CD4-positive, alpha-beta T cell treated with Interleukin-1 beta for 1 hour (primary cell): Measurements from ENCODE around the gene LRRC8D.

Experiments
- DNase-seq, 2 donors: peaks; one replicate each; pipeline ENCODE4 v3.0.0-alpha.2; 2020 to 2022

Gene LRRC8D

DNA sequence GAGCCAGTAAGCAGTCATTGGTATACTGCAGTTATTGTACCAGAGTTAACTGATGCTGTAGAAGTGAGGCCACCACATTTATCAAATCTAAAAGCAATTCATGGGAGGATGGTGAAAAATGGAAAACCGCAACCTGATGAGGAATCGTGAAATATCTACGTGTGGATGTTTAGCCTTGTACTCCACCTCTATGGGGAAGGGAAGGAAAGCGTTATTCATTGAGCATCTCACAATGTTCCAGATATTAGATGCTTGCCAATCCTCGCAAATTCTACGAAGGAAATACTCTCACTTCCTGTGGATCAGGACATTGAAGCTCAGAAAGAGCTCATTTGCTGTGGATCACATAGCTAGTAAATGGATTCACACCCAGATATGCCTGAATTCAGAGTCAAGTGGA lies 77.3 kb downstream of the LRRC8D start:
- DNase-seq = no peak

DNA sequence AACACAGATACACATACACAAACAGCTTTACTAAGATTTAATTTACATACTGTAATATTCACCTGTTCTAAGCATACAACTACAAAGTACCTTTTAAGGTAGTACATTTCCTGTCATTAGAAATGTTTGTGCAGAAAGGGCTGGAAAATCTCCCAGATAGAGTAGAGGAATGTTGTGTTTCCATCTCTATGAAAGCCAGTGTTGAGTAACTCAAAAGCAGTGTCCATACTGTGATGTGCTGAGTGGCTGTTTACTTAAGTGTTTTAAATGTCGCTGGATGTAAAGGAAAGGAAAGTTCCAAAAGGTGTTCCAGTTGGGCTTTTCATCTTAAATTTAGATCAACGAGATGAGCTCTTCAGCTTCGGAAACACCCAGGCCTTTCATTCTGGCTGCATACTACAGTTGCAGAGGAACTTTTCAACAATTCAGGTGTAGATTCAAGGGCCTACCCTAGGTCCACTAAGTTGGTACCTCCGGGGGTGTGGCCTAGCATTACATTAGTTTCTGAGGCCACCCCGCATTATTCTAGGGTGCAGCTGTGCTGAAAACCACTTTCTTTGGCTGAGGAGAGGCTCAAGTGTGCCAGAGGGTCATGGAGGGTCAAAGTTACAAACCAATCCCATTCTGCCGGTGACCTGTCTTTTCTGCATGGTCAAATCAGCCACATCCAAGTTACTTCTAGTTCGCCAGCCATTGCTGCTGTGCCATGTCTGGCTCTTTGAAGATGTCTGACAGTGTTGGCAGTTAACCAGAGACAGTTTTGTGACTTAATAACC lies 78.1 kb downstream of the LRRC8D start:
- DNase-seq = no peak

DNA sequence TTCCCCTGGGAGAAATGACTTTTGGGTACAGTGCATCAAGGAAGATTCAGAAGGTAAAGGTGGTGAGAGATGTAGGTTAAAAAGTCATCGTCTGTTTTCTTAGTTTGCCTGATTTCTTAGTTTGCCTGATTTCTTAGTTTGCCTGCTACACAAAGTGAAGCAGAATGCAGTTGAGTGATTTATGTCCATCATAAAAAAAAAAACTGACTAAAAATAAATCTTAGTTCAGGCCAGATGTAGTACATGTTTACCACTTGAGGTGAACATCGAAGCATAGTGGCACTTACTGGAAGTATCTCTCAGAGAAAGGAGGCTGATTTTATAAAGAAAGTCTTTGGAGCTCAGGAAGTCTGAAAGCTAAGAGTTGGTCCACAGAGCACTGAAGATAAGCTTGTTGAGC lies 79.5 kb downstream of the LRRC8D start:
- DNase-seq = no peak

DNA sequence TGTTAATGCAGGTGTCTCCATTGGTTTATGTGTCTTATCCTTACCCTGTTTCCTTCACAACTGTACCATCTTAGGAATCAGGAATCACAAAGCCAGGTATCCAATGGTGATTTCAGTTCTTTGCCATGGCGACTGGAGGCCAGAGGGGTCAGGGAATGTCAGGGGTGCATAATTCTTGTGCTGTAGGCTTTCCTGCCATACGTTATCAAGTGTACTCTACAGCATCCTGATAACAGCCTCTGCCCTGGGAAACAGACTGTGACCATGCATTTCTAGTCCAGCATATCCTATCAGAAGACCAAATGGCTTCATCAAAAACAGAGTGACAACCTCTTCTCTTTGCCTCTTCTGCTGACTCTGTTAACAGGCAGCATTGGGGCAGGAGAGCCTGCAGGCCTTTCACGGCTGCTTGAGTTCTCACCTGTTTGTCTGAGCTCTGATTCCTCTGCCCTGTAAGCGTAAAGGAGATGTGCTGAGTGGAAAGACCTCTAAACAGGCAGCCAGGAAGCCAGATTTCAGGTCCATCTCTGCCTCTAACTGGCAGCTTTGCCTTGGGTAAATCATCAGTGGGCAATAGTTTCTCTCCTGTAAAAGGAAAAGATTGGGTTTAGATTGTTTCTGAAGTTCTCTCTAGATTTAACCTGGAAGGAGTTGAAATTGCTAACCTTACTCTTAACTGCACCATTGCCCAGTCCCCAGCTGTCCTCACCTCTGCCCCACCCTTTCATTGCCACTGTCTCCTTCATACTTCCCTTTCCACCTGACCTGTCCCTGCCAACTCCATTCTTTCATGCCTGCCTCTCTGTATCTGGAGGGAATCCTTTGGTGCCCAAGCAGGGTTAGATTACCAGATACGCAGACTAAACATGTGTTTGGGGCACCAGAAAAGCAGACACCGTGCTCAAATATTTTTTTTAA lies 80.2 kb downstream of the LRRC8D start:
- no peak for DNase-seq

DNA sequence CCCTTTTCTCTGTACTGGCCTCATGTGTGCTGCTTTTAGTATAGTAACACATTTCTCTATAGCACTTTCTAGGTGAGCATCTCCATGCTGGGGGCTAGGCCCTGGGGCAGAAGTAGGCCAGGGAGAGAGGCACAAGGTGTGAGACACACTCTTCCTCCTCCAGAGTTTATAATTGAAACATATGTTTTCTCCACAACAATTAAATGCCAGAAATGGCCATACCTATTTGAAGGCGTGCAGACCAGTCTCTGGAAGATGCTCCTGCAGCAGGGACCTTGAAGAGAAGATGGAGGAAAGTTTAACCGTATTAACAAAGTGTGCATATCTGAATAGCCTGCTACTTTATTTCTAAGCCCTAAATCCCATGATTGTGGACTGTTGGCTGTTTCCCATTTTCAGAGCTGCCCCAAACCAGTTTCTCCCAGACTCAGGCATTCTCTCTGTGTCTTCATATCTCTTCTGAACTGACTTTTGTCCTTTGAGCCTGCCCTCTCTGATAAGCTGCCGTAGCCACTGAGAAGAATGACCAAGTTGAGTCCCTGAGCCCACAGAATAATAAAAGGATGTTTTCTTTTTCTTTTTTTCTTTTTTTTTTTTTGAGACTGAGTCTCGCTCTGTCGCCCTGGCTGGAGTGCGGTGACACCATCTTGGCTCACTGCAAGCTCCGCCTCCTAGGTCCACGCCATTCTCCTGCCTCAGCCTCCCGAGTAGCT lies 81.3 kb downstream of the LRRC8D start:
- no peak for DNase-seq

DNA sequence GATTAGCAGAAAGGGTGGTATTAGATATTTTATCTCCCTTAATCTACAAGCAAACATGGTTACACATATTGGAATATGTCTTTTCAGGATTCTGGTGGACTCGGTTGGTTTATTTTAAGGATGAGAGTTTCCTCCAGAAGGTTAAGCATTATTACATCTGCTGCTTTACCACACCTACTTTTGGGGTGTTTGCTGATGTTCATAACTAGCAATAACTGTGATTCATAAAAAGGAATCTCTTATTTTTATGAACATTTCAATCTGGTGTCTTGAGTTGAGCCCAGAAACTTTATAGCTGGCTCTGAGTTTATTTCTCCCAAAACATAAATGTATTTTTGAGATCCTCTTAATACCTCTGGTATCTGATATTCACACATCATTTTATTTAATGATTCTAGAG lies 82.7 kb downstream of the LRRC8D start:
- DNase-seq = no peak

DNA sequence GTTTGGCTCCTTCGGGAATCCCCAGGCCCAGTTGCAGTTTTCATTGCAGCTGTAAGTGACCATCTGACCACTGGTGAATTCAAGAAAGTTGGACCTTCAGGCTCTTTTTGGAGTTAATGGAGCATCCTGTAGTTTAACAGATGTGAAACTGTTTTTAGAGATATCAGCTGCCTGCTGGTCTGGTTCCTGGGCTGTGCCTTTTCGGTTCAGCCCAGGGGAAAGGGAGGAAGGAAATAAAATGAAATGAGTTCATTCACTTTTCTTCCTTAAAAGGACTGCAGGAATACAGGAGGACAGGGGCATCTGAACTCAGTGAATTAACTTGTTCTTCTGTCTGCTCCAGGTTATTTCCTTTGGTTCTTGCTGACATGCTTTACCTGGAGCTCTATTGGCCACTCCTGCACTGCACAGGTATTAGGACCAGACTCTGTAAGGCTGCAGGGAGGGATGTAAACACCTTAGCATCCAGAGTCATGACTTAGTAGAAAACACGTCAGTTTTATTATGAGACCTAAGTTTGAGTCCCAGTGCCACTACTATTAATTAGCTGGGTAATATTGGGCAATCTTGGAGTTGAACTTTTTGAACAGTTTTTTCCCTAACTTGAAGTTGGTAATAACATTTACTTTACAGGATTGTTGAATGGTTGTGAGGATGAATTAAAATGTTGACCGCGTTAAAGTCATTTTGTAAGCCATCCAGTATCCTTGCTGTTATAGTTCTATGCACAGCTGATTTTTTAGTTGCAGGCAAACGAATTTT lies 83.6 kb downstream of the LRRC8D start:
- no peak for DNase-seq

DNA sequence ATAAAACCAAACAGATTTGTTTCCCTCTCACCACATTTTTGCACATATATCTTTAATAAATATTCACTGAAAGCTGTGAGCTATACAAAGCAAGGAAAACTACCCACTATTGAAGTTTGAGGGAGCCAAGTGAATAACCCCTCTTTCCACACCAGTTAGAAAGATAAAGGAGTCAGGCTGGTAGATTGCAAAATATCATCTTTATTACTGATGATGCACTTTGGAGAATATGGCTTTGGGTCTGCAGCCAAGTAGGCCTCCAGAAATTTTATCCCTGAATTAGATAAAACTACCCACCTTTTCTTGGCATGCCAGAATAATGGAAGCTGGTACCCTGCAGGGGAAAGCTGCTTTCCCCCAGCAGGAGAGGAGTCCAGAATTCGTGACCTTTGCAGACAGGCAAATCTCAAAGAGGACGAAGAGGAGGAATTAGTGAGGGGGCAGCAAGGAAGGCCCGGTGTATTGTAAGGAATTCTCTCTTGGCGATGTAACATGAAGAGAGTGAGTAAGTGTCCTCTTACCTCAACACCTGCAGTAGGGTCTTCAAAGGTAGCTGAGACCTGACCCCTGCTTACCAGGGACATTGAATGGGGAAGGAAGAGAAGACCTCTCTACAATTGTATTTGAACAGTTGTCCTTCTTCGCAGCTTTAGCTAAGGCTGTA lies 84.7 kb downstream of the LRRC8D start:
- DNase-seq = no peak

DNA sequence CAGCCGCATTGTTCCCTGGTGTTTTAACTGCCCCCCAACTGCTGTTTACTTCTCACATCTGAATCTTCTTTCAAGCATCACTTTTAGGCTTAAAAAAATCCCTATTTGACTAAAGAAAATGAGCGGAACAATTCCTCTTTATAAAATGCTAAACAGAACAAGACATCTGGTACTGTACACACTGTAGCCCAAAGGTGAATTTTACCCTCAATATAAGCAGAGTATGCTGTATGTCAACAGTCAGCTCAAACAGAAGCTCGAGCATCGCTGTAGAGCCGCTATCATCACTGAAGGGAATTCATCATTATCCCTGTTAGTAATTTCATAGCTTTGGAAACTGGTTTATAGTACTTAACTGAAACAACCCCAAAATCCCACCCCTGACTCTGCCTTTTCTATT lies 85.3 kb downstream of the LRRC8D start:
- DNase-seq = no peak

DNA sequence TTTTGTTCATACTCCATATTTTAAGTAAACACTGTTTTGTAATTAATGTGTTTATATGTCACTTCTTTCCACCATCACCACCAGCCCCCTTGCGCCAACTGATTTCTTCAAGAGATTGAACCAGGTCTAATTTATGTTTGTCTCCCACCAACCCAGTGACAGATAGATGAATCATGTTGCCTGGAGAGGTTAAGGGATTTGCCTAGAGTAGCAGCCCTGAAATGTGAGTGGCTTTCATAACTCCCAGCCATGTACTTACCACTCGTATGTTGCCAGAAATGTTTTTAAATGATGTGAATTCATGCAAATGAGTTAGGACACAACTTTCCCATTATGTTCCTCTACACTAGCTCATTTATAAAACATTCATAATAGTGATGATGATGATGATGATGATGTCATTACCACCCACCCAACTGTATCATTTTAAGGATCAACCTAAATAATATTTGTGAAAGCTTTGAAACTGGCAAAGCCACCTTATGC lies 86.9 kb downstream of the LRRC8D start:
- DNase-seq = no peak

DNA sequence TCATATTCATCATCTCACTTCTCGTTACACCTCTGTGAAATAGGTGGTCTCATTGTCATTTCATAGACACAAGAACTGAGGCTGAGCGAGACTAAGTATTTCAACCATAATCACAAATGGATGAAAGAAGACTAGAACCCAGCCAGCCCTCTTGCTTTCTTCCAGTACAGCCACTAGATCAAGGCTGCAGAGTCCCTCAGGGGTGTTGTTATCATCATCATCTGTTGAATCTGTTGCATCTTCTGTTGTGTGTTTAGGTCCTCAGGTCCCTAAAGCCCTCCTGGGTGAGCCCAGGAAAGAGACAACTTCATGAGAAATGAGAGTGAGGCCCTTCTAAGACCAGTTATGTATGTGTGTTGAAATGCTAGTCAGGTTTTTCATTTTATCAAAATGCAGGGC lies 87.4 kb downstream of the LRRC8D start:
- DNase-seq = no peak

DNA sequence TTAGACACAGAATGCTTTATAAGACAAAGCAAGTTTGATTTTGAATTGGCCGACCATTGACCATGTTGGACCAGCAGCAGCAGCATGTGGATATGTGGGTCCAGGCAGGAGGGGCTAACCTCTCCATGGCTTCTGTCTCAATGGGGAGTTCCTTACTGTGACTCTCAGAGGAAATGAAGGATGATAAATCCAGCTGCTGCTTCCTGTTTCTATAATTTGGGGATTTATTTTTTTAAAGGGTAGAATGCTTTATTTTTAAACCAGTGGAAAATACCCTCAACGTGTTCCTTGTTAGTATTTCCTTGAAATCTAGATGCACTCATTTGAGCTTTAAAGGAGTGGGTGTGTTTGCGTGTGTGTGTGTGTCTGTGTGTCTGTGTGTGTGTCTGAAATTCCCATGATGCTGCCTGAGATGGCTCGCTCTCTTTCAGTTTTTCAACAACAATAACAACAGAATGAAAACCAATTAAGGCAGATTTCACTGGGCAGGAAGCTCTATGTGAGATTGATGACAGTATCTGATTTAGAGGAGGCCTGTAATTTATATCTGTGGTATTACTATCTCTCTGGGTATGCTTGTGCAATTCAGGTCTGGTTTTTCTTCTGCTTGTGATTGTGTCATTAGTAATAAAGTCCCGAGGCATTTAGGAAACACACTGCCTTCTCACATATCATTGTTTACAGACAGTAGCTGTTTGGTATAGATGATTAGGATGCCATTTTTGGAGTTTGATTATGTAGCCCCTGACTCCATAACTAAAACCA lies 88.0 kb downstream of the LRRC8D start:
- DNase-seq = peak in 1 of 2 donors; percentile 24

DNA sequence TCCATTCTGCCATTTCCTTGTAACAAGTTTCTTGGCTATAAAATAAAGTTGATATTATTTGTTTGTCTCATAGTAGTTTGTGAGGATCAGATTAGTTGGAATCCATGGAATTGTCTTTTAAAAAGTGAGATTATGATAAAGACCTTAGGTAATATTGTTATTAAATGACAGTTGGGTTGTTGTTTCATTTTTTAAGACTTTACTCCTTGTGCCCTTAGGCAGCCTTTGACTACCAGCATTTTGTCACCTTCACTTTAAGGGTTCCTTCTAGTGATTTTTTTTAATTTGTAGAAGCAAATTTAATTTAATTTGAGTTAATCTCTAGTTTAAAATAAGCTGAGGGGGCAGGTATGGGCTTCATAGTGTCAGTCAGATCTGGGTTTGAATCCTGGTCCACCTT lies 89.4 kb downstream of the LRRC8D start:
- DNase-seq = no peak

DNA sequence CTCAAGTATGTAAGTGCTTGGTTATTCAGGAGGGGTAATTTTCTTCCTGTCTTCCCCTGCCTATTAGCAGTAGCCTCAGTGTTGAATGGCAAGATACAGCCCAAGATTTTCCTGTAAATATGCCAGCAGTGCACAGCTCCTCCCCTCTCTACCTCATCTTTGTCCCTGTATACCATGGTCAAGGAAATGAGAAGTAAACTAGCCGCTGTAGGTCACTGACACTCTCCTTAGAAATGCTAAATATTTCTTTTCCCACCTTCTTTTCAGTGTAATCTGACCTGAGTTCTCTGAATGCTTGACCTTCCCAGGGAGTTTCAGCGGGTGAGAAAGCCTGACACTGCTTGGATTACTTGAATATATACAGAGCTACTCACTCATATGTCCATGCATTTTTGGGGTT lies 89.9 kb downstream of the LRRC8D start:
- no peak for DNase-seq

DNA sequence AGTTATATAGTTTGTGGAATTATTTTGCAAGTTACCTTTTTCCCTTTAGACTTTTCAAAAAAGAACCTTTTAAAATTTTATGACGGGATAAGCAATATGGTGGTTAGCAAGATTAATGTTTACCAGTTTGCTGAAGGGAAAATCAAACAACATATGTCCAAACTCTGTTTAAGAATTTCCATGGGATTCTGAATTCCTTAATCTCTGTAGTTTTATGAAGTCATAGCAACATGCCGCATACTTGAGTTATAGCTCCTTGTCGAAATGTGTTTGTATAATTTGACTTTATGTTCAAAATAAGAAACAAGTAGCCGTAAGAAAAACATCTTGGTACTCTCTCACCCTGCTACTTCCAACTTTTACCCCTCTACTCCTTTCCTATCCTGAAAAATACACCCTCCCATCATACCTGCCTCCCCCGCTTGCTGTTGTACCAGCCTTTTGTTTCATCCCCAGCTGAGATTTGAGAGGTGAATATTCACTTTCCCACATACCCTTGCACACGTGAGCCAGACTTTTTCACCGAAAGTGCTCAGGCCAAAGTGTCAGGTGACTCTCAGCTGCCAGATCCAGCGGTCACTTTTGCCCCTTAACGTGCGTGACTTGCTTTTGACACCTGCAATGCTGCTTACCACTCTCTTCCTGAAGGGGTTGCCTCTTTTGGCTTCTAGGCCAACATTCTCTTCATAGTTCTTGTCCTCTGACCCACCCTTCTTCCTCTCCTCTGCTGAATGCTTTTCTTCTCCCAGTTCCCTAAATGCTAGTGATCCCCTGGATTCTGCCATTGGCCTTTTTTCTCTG lies 90.6 kb downstream of the LRRC8D start:
- no peak for DNase-seq

DNA sequence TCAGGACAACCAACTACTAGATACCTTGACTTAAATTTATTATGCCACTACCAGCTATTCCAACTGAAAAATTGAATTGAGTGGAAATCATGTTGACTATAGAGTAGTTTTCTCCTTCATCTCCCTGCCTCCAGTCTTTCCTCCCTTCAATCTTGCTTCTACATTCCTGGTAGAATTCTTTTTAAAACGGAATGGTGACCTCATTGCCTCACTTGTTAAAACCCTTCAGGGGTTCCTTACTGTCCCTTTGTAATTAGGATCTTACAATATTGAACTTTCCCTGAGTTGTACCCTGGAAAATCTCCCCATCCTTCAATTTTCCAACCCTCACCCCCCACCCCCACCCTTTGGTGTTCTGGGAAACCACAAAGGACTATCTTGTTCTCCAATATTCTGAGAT lies 91.2 kb downstream of the LRRC8D start:
- DNase-seq = no peak

DNA sequence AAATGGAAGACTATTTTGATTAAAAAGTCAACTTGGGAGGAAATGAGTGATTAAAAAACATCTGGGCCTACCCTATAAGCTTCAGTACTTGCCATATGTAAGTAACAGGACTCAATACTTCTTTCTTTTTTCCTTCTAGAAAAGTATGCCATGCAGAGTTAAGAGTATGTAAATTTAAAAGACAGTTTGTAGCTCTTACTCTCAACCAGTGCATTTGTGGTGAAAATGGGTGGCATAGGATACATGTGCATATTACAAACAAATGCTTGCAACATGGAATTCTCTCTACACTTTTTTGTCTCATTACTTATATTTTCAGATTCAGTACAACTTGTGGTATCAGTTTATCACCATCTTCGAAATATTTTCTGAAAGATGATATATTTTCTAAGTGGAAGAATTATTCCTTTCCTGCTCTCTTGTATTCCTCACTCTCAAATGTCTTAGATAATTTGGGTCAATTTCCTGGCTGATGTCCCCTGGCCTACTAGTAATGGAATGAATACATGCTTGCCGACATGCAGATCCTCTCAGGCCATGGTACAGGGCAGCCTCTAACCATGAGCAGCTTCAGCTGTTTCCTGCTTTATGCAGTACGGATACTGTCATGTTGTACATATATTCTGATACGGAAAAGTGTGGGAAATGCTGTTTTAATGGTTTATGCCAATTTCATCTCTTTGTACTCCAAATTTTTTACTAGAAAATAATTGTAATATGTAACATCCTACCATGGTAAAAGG lies 92.7 kb downstream of the LRRC8D start:
- no peak for DNase-seq

DNA sequence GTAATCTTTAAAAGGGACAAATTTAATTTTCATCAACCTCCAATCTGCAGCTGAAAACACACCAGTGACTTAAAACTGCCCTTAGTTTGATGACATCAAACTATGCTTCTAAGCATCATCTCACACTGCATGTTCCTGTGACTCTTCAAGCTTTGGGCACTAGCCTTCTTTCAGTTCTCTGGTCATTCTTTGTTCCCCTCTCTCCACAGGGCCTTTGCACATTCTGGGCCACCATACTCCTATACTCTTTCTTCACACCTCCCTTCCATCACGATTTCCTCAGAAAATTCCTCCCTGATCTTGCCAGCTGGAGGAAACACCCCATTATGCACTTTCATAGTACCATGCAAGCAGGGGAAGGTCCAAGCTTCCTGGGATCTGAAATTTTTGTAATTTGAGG lies 96.5 kb downstream of the LRRC8D start:
- DNase-seq = no peak

DNA sequence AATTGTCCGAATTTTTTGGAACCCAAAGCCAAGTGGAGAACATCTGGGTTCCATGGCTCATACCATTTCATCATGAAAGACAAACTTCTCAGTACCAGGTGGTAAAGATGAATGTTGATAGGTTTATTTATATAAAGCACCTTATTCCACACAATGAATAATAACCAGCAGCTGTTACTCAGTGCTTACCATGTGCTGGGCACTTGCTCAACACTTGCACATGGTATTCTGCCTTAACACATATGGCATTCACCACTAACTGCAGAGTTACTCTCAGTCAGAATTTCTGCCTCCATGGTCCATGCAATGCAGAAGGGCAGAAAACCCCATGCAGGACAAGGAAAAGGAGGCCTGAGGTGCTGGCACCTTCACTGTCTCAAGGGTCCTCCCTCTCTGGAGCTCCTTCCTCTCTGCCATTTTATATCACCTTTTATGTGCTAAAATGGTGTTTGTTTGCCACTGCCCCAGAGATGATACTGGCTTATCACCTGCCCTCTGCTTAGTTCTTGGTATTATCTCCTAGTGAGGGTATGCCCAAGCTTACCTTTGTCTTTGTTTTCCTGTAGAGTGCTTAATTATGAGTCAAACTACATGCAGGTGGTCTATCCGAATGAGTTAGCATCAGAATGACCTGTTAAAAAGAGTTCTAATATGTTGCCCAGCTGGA lies 97.4 kb downstream of the LRRC8D start:
- DNase-seq = no peak
